NCI-H510A (cell line): ENCODE data around the gene BAG5.
"Not testable (repeated sequence)": the region's sequence is repeated elsewhere in the genome, so short reads cannot be mapped to it uniquely, and the experiment has no call there.

Experiments used
- DNase-seq: peaks from one replicate; lab custom pipeline; 2025; lab: John Stamatoyannopoulos, UW

The BAG5 gene

GRCh38 chr14:103522649-103523574 is 39.5 kb downstream of the BAG5 start, which contains the start of gene CKB:
Gene CKB (minus strand): TSS chr14:103522830. CDS start chr14:103522493, 337 bp downstream.
- peak; percentile 72 for DNase-seq

GRCh38 chr14:103521951-103522563 is 40.4 kb downstream of the BAG5 start:
- DNase-seq, result no peak

GRCh38 chr14:103521438-103521950 is 41.0 kb downstream of the BAG5 start:
- no peak for DNase-seq

- peak; percentile 93 for DNase-seq
Observed at GRCh38 chr14:103520657-103521437, 41.6 kb downstream of the BAG5 start.

GRCh38 chr14:103520269-103520656 is 42.2 kb downstream of the BAG5 start:
- DNase-seq, result no peak

- DNase-seq, result peak; percentile 78
Observed at GRCh38 chr14:103519837-103520212, 42.6 kb downstream of the BAG5 start.

- DNase-seq, result no peak
Observed at GRCh38 chr14:103519043-103519836, 43.2 kb downstream of the BAG5 start.

GRCh38 chr14:103518422-103519042 is 43.9 kb downstream of the BAG5 start:
- DNase-seq, result peak; percentile 56

GRCh38 chr14:103517721-103518421 is 44.6 kb downstream of the BAG5 start:
- no peak for DNase-seq

GRCh38 chr14:103517174-103517566 is 45.3 kb downstream of the BAG5 start:
- DNase-seq, result no peak

GRCh38 chr14:103516426-103517173 is 45.9 kb downstream of the BAG5 start:
- DNase-seq, result no peak

GRCh38 chr14:103514596-103515421 is 47.6 kb downstream of the BAG5 start:
- DNase-seq, result no peak

GRCh38 chr14:103512701-103513611 is 49.5 kb downstream of the BAG5 start:
- DNase-seq, result no peak

- not testable (repeated sequence) for DNase-seq
Observed at GRCh38 chr14:103512180-103512579, 50.3 kb downstream of the BAG5 start.

- no peak for DNase-seq
Observed at GRCh38 chr14:103510724-103511693, 51.4 kb downstream of the BAG5 start.
